NCI-H2196 (cell line): Measurements from ENCODE around the gene STK38L.

Experiments
- DNase-seq: peaks from one replicate; lab custom pipeline; 2025; ENCODE audit not compliant: unreplicated experiment; lab: John Stamatoyannopoulos, UW

STK38L gene

DNA sequence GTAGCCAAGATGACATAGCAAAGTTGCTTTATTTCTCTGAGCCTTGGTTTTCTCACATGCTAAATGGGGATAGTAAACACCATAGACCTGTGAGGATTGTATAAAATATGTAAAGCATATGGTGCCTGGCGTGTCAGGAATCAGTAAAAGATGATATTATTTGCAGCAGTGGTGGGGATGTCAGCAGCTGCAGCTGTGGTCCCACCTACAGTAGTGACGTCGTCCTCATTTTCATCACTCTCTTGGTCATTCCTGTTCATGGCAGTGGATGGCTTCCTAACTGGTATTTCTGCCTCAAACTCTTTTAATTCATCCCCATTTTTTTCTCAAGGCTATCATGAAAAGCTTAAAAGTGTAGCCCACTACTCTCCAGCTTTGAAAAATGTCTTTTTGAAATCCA, 100.7 kb downstream of the STK38L start:
- no peak for DNase-seq

DNA sequence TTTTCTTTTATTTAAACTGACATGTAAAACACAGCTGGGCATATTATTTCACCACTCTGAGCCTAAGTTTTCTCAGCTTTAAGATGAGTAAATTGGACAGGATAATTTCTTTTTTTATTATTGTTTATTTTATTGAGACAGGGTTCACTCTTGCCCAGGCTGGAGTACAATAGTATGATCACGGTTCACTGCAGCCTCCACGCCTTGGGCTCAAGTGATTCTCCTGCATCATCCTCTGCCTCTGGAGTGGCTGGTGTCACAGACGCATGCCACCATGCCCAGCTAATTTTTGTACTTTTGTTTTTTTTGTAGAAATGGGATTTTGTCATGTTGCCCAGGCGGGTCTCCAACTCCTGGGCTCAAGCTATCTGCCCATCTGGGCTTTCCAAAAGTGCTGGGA, 101.3 kb downstream of the STK38L start:
- no peak for DNase-seq

DNA sequence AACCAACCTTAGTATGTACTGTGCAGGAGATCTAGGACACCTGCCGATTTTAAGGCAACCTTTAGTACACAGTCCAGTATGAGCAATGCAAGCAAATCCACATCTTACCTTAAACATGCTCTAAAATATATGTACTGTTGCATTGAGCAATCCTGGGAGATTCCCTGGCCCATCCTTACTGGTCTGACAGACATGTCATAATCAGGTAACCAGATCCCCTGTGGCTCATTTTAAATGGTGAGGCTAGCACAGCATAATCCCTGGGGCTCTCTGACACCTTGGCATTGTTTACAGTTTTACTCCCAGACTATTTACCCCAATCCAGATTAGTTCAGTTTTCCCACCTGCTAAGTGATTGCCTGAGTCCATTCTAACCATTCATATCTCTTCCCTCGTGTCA, 103.7 kb downstream of the STK38L start:
- DNase-seq, result no peak

DNA sequence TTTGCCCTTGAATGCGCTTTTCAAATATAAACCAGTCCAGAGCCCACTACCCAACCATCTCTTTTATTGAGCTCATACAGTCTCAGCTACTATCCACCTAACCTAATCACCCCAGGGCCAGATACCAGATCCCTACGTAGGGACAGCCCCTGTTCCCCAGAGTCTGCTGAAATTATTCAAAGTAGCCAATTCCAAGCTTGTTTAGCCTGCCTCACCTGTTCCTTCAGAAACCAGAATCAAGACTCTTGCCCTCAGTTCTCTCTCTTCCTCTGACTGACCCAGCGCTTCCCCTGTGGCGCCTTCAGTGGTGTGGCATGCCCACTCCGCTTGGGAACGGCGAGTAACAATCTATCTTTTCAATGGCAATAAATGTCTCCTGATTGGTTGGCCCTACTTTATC, 107.4 kb downstream of the STK38L start:
- DNase-seq, result no peak

DNA sequence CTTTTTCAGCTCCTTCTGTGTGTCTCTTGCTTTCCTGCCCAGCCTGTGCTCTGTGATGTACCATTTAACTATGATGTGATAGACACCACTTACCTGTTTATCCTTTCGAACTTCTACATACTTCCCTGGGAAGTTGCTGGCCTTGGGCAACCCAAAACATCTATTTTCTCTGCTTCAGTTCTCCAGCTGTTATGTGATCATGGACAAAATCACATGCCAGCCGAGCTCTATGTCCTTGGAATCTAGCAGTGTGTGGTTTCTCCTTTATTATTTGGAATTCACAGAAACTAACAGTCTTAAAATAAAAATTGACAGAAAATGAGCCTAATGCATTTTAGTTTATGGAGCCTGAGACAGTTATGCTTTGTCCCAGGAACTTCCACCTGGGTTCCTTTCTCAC, 111.4 kb downstream of the STK38L start:
- no peak for DNase-seq

DNA sequence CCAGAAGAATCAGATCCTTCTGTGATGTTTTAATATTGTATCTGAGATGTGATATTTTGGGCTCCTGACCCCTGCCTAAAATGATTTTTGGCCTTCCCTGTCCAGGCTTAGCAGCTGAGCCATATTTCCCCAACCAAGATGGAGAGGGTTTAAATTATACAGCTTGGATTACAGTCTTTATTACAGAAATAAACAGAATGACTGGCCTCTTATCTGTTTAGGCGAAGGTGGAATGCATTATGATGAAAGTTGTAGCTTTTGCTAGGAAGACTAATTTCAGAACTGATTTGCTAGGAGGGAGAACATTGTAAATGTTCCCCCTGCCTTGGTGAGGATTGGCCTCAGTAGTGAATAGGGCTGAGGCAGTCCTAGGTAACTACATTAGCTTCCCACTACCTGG, 111.9 kb downstream of the STK38L start:
- DNase-seq, result no peak

DNA sequence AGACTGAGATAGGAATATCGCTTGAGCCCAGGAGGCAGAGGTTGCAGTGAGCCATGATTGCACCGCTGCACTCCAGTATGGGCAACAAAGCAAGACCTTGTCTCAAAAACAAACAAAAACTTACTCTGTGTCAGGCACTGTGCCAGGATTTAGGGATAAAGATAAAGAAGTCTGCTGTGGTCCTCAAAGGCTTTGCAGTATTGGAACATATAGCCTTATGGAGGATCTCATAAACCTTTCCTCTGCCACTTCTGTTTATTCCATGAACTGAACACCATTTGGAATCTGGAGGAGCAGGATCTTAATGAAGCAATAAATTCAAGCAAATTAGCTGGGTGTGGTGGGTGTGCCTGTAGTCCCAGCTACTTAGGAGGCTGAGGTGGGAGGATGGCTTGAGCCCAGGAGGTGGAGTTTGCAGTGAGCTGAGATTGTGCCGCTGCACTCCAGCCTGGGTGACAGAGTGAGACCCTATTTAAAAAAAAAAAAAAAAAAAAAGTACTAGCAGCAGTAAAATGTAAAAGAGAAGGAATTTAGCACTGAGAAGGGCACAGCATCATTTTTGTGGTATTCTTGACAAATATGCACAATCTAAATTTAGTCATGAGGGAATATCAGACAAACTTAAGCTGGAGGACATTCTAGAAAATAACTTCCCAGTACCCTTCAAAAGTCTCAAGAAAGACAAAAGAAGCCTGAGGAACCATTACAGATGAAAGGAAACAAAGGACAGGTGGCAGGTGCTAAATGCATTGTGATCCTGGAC, 115.7 kb downstream of the STK38L start:
- DNase-seq, result no peak

DNA sequence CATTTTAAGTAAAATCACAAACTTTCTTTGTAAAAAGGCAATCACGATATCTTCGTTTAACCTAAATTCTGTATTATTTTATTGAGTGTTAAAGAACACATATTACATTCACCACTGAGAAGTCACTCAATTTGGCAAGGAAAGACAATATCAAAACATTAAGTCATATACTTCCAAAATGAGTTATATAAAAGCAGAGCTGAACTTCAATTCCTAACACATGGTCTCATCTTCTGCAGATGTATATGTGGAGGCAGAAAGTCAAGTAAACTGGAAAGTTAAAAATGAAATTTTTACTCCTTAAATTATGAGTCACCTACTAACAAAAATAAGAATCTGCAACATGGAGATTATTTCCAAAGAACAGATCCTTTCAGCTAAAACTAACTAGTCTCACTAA, 117.3 kb downstream of the STK38L start:
- DNase-seq, result no peak

DNA sequence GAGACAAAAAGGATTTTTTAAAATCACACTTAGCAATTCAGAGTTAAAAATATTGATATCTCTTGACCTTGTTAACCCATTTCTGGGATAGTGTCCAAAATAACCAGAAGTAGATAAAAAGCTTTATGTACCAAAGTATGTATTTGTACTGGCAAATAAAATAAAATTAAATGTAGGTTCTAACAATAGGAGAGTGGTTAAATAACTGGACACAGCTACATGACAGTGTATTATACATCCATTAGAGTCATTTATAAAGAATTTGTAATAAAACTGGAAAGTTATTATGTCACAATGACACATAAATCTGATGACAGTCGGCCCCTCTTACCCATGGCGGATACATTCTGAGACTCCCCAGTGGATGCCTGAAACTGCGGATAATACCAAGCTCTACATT, 122.5 kb downstream of the STK38L start:
- no peak for DNase-seq

DNA sequence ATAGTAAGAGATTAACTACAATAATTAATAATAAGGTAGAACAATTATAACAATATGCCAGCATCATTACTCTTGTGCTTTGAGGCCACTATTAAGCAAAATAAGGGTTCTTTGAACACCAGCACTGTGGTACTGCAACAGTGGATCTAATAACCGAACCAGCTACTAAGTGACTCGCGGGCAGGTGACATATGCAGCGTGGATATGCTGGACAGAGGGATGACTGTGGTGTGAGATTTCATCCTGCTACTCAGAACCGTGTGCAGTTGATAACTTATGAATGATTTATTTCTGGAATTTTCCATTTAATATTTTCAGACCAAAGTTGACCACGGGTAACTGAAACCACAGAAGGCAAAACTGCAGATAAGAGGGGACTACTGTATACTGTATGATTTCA, 123.0 kb downstream of the STK38L start:
- DNase-seq, result no peak
